Skeletal muscle satellite cell (primary cell): ENCODE data around the gene EML4.
"Not testable (repeated sequence)": the region's sequence is repeated elsewhere in the genome, so short reads cannot be mapped to it uniquely, and the experiment has no call there.

Experiments used
- H3K27me3 ChIP-seq: 2 replicates; pipeline ENCODE4 v1.7.0; 2013; ENCODE audit warnings: low read length; ENCODE audit not compliant: control insufficient read depth, insufficient read depth
- H3K36me3 ChIP-seq: 2 replicates; pipeline ENCODE4 v1.7.0; 2013; ENCODE audit warnings: mild to moderate bottlenecking, control low read depth, low read length; ENCODE audit not compliant: insufficient read depth
- H3K4me1 ChIP-seq: 2 replicates; pipeline ENCODE4 v1.7.0; 2013; ENCODE audit warnings: low read length; ENCODE audit not compliant: control insufficient read depth, insufficient read depth
- H3K4me2 ChIP-seq: 2 replicates; pipeline ENCODE4 v1.7.0; 2013; ENCODE audit warnings: mild to moderate bottlenecking, low read length
- H3K4me3 ChIP-seq: 2 replicates; pipeline ENCODE4 v1.7.0; 2013; ENCODE audit warnings: low read length
- H3K9ac ChIP-seq: 2 replicates; pipeline ENCODE4 v1.7.0; 2013; ENCODE audit warnings: mild to moderate bottlenecking, low read depth, low read length, moderate library complexity
- H3K9me3 ChIP-seq: replicated peaks from 2 replicates; pipeline ENCODE4 v1.7.0; 2013; ENCODE audit warnings: mild to moderate bottlenecking, control low read depth, low read length

EML4 gene

GRCh38 chr2:42252464-42252863 lies 83.3 kb downstream of the EML4 start:
- H3K9ac ChIP-seq: no peak overlapping the region
- H3K4me2 ChIP-seq: no peak overlapping the region
- no peaks in the 10 kb centered on the region for H3K27me3 ChIP-seq
- no peaks in the 10 kb centered on the region for H3K36me3 ChIP-seq
- no peak overlapping the region for H3K4me3 ChIP-seq
- no peaks in the 10 kb centered on the region for H3K4me1 ChIP-seq
- H3K9me3 ChIP-seq: no peaks in the 10 kb centered on the region

GRCh38 chr2:42254186-42254895 lies 85.2 kb downstream of the EML4 start:
- no peak overlapping the region for H3K4me2 ChIP-seq
- no peaks in the 10 kb centered on the region for H3K9me3 ChIP-seq
- no peak overlapping the region for H3K9ac ChIP-seq
- H3K4me1 ChIP-seq: no peaks in the 10 kb centered on the region
- H3K36me3 ChIP-seq: no peaks in the 10 kb centered on the region
- no peak overlapping the region for H3K4me3 ChIP-seq
- no peaks in the 10 kb centered on the region for H3K27me3 ChIP-seq

GRCh38 chr2:42256505-42256904 lies 87.4 kb downstream of the EML4 start:
- no peaks in the 10 kb centered on the region for H3K27me3 ChIP-seq
- no peaks in the 10 kb centered on the region for H3K36me3 ChIP-seq
- H3K9me3 ChIP-seq: no peaks in the 10 kb centered on the region
- H3K4me1 ChIP-seq: no peaks in the 10 kb centered on the region
- H3K4me2 ChIP-seq: no peak overlapping the region
- no peak overlapping the region for H3K4me3 ChIP-seq
- H3K9ac ChIP-seq: no peak overlapping the region

GRCh38 chr2:42261518-42262195 lies 92.5 kb downstream of the EML4 start:
- Histone ChIP-seq H3K27me3 (no peaks in the 10 kb centered on the region), H3K9ac (no peak overlapping the region), H3K4me1 (no peaks in the 10 kb centered on the region), H3K9me3 (no peaks in the 10 kb centered on the region), H3K4me3 (no peak overlapping the region), H3K36me3 (peaks cover 4% of the 10 kb centered on the region), H3K4me2 (no peak overlapping the region)

- no peak overlapping the region for H3K4me2 ChIP-seq
- H3K4me1 ChIP-seq: no peaks in the 10 kb centered on the region
- no peaks in the 10 kb centered on the region for H3K9me3 ChIP-seq
- H3K4me3 ChIP-seq: no peak overlapping the region
- H3K9ac ChIP-seq: no peak overlapping the region
- no peaks in the 10 kb centered on the region for H3K27me3 ChIP-seq
- H3K36me3 ChIP-seq: peaks cover 4% of the 10 kb centered on the region
Observed at GRCh38 chr2:42266236-42266635, 97.1 kb downstream of the EML4 start.

- Histone ChIP-seq H3K27me3 (no peaks in the 10 kb centered on the region), H3K9ac (no peak overlapping the region), H3K36me3 (peaks cover 4% of the 10 kb centered on the region), H3K4me1 (no peaks in the 10 kb centered on the region), H3K4me2 (no peak overlapping the region), H3K4me3 (no peak overlapping the region), H3K9me3 (no peaks in the 10 kb centered on the region)
Observed at GRCh38 chr2:42267530-42267929, 98.4 kb downstream of the EML4 start.

GRCh38 chr2:42268528-42269151 lies 99.5 kb downstream of the EML4 start:
- H3K27me3 ChIP-seq: no peaks in the 10 kb centered on the region
- no peaks in the 10 kb centered on the region for H3K9me3 ChIP-seq
- H3K36me3 ChIP-seq: peaks cover 4% of the 10 kb centered on the region
- no peak overlapping the region for H3K4me3 ChIP-seq
- no peaks in the 10 kb centered on the region for H3K4me1 ChIP-seq
- H3K4me2 ChIP-seq: no peak overlapping the region
- H3K9ac ChIP-seq: no peak overlapping the region

GRCh38 chr2:42270757-42271156 lies 101.6 kb downstream of the EML4 start:
- no peaks in the 10 kb centered on the region for H3K36me3 ChIP-seq

GRCh38 chr2:42271246-42271645 lies 102.1 kb downstream of the EML4 start:
- H3K9ac ChIP-seq, H3K4me3 ChIP-seq: not testable (repeated sequence)

More at GRCh38 chr2:42270757-42271156, 101.6 kb downstream of the EML4 start:
- H3K4me2 ChIP-seq: no peak overlapping the region
- no peak overlapping the region for H3K4me3 ChIP-seq
- no peaks in the 10 kb centered on the region for H3K27me3 ChIP-seq
- H3K9ac ChIP-seq: no peak overlapping the region
- no peaks in the 10 kb centered on the region for H3K4me1 ChIP-seq
- no peaks in the 10 kb centered on the region for H3K9me3 ChIP-seq

GRCh38 chr2:42274863-42275262 lies 105.7 kb downstream of the EML4 start:
- H3K36me3 ChIP-seq: no peaks in the 10 kb centered on the region
- no peaks in the 10 kb centered on the region for H3K9me3 ChIP-seq
- H3K27me3 ChIP-seq: no peaks in the 10 kb centered on the region
- H3K4me1 ChIP-seq: no peaks in the 10 kb centered on the region
- H3K9ac ChIP-seq: no peak overlapping the region
- no peak overlapping the region for H3K4me2 ChIP-seq
- H3K4me3 ChIP-seq: no peak overlapping the region

More at GRCh38 chr2:42271246-42271645, 102.1 kb downstream of the EML4 start:
- not testable (repeated sequence) for H3K27me3 ChIP-seq, H3K36me3 ChIP-seq, H3K9me3 ChIP-seq, H3K4me1 ChIP-seq, H3K4me2 ChIP-seq

GRCh38 chr2:42281416-42282081 lies 112.4 kb downstream of the EML4 start:
- no peaks in the 10 kb centered on the region for H3K27me3 ChIP-seq
- H3K36me3 ChIP-seq: peaks cover 12% of the 10 kb centered on the region
- H3K4me3 ChIP-seq: no peak overlapping the region
- H3K4me2 ChIP-seq: no peak overlapping the region
- no peaks in the 10 kb centered on the region for H3K4me1 ChIP-seq
- no peaks in the 10 kb centered on the region for H3K9me3 ChIP-seq
- no peak overlapping the region for H3K9ac ChIP-seq
